Glutamatergic neuron (in vitro differentiated cells): Measurements from ENCODE around the gene OXCT2. TPM values are rescaled to one million over a fixed set of nuclear protein-coding genes. Genes with fewer than 3 reads are reported as not detected.
"Not testable (repeated sequence)": the region's sequence is repeated elsewhere in the genome, so short reads cannot be mapped to it uniquely, and the experiment has no call there.

ENCODE experiments used
- DNase-seq: peaks from one replicate; pipeline ENCODE4 v3.0.0; 2022
- H3K27ac Mint-ChIP-seq: one replicate; pipeline ENCODE4 v1.8.0; 2020; ENCODE audit warnings: mild to moderate bottlenecking, mixed read lengths, inconsistent platforms; ENCODE audit not compliant: unreplicated experiment
- H3K27me3 Mint-ChIP-seq: one replicate; pipeline ENCODE4 v1.8.0; 2020; ENCODE audit warnings: mild to moderate bottlenecking, moderate library complexity, mixed read lengths, inconsistent platforms; ENCODE audit not compliant: unreplicated experiment
- H3K36me3 Mint-ChIP-seq: one replicate; pipeline ENCODE4 v1.8.0; 2020; ENCODE audit warnings: mild to moderate bottlenecking, mixed read lengths, inconsistent platforms; ENCODE audit not compliant: unreplicated experiment
- H3K4me1 Mint-ChIP-seq: one replicate; pipeline ENCODE4 v1.8.0; 2020; ENCODE audit warnings: mild to moderate bottlenecking, low read depth, mixed read lengths, inconsistent platforms; ENCODE audit not compliant: unreplicated experiment
- H3K4me3 Mint-ChIP-seq: one replicate; pipeline ENCODE4 v1.8.0; 2020; ENCODE audit warnings: mild to moderate bottlenecking, mixed read lengths, inconsistent platforms; ENCODE audit not compliant: unreplicated experiment
- H3K9me3 Mint-ChIP-seq: one replicate; pipeline ENCODE4 v1.8.0; 2020; ENCODE audit warnings: mild to moderate bottlenecking, moderate library complexity, mixed read lengths, inconsistent platforms; ENCODE audit not compliant: unreplicated experiment
- total RNA-seq: library from RNA; stranded (reverse); fragmentation: NEBNext Ultra II Directional; extraction: Animal tissue kit (Norgen Biotek cat#: 25700); gene quantifications from one replicate; pipeline ENCODE4 v1.2.1, GENCODE V29; 2021; ENCODE audit not compliant: unreplicated experiment
- TF ChIP-seq, protein P1 (sequence below): fragments of 200-600 bp; sonication (generic); IDR thresholded peaks from one replicate; pipeline ENCODE4 v1.5.0; 2021; ENCODE audit not compliant: partially characterized antibody, unreplicated experiment

OXCT2 gene
- total RNA-seq, 1 donor from 2014 or later: 0.37 TPM

DNA sequence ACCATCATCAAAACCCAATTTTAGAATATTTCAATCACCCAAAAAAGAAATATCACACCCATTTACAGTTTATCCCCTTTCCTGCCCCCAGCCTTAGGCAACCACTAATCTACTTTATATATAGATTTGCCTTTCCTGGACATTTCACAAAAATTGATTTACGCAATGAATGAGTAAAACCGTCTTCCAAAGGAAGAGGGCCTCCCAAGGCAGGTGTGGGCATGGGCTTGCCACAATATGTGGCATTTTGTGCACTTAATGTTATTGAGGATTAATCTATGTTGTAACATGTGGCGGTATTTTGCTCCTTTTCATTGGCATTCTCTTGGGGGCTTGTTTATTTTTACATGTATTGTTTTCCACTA lies 29.3 kb upstream of the OXCT2 start:
- peaks cover 2% of the 10 kb centered on the region for H3K27me3 Mint-ChIP-seq
- TF ChIP-seq, protein P1, sequence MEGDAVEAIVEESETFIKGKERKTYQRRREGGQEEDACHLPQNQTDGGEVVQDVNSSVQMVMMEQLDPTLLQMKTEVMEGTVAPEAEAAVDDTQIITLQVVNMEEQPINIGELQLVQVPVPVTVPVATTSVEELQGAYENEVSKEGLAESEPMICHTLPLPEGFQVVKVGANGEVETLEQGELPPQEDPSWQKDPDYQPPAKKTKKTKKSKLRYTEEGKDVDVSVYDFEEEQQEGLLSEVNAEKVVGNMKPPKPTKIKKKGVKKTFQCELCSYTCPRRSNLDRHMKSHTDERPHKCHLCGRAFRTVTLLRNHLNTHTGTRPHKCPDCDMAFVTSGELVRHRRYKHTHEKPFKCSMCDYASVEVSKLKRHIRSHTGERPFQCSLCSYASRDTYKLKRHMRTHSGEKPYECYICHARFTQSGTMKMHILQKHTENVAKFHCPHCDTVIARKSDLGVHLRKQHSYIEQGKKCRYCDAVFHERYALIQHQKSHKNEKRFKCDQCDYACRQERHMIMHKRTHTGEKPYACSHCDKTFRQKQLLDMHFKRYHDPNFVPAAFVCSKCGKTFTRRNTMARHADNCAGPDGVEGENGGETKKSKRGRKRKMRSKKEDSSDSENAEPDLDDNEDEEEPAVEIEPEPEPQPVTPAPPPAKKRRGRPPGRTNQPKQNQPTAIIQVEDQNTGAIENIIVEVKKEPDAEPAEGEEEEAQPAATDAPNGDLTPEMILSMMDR: no peak
- no peak for DNase-seq
- peaks cover 7% of the 10 kb centered on the region for H3K36me3 Mint-ChIP-seq
- H3K27ac Mint-ChIP-seq: no peak overlapping the region
- H3K9me3 Mint-ChIP-seq: no peaks in the 10 kb centered on the region
- no peak overlapping the region for H3K4me3 Mint-ChIP-seq
- no peaks in the 10 kb centered on the region for H3K4me1 Mint-ChIP-seq

DNA sequence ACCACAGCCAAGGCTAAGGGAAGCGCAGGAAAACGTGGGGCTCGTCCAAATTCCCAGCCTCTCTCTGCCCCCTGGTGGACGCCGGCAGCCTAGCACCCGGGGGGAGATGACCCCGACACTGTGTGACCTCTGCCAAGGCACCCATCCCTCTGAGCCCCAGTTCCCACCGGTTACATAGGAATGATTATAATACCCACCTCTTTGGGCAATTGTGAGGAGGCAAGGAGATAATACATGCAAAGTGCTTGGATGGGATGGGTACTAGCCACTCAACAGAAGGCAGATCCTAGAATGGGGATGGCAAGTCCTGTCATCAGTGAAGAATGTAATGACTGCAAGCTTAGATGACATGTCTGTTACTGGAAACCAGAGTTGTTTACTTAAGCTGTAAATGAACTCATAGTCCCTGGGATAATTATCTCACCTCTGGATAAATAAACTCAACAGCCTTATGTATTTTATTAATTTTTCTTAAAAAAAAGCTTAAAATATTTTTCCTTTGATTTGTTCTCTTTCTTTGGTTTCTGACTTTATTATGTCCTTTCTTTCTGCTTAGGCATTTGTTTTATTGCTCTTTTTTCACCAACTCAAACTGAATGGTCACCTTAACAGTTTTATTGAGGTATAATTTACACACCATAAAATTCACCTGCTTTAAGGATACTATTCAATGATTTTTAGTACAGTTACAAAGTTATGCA lies 28.8 kb upstream of the OXCT2 start:
- Mint-ChIP-seq H3K4me1 (no peaks in the 10 kb centered on the region), H3K27me3 (peaks cover 2% of the 10 kb centered on the region), H3K9me3 (no peaks in the 10 kb centered on the region), H3K4me3 (no peak overlapping the region), H3K27ac (no peak overlapping the region), H3K36me3 (peaks cover 3% of the 10 kb centered on the region)
- TF ChIP-seq, protein P1: peak; percentile 90
- DNase-seq: peak; percentile 89

DNA sequence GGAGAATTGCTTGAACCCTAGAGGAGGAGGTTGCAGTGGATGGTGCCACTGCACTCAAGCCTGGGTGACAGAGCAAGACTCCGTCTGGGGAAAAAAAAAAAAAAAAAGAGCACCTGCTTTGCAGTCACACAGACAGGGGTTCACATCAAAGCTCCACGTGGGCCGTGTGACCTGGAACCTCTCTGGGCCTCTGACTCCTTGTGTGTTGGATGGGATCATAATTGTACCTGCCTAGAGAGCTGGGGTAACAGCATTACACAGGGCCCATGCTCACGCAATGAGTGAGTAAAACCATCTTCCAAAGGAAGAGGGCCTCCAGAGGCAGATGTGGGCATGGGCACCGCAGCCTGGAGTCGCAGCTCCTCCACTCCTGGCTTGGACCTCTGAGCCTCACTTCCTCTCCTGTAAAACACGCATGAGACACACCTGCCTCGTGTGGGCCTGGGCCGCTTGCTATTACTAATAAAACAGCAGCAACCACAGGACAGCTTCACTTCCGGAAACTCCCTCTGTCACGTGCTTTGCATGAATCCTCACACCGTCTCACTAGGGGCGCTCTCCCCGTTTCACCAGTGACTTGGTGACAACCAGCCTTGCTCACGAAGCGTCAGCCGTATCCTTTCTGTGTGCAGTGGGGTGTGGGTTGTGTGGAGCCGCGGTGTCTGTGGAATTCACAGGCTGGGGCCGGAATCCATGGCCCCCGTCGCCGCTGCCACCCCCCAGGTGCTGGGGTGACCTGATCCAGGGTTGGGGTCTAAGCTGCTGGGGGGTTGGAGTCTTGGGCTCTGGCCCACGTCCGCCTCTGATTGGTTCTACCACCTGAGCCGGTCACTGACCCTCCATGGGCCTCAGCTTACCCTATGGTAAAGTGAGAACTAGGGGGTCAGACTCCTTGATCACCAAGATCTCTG lies 28.0 kb upstream of the OXCT2 start:
- peak; percentile 50 for DNase-seq
- not testable (repeated sequence) for H3K9me3 Mint-ChIP-seq, H3K36me3 Mint-ChIP-seq, H3K27ac Mint-ChIP-seq, H3K4me1 Mint-ChIP-seq, H3K4me3 Mint-ChIP-seq, H3K27me3 Mint-ChIP-seq

DNA sequence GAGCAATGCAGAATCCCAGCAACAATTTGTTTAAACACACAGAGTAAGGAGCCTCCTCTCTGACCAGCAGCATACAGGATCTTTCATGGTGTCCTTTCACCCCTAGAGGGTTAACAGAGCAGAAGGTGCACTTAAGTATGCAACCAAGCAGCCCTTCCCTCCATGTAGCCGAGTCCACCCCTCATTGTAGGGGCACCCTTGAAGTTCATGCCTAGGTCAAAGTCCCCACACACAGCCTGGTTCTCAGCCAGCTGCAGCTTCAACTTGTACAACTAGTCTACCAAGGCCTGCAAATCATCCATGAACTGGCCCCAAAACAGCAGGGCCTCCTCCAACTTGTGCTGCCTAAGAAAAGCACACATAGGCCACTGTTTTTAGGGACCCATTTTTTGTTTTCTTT lies 24.5 kb upstream of the OXCT2 start:
- DNase-seq: no peak
- Mint-ChIP-seq H3K27me3 (peaks cover 7% of the 10 kb centered on the region), H3K4me1 (no peaks in the 10 kb centered on the region), H3K36me3 (no peaks in the 10 kb centered on the region), H3K9me3 (no peaks in the 10 kb centered on the region), H3K27ac (no peak overlapping the region), H3K4me3 (no peak overlapping the region)
- TF ChIP-seq, protein P1: no peak

DNA sequence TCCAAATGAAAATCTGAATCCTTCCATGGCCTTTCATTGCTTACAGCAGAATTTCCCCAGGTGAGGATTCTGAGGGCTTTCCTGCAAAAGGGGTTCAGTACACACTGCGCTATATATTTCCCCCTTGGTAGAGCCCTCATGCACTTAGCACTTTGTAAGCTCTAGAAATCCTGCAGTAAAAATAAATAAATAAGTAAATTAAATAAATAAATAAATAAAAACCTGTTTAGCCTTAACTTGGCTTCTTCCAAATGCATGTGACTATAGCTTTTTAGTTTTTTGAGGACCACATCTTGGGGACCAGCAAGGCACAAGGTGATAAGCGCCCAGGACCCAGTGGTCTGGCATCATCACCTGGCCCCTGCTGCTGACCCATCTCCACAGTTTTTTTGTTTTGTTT lies 20.7 kb upstream of the OXCT2 start:
- DNase-seq: no peak
- Mint-ChIP-seq H3K27me3 (peaks cover 14% of the 10 kb centered on the region), H3K9me3 (no peaks in the 10 kb centered on the region), H3K4me3 (no peak overlapping the region), H3K27ac (no peak overlapping the region), H3K4me1 (no peaks in the 10 kb centered on the region), H3K36me3 (no peaks in the 10 kb centered on the region)
- TF ChIP-seq, protein P1: no peak
